ENCODE measurements around the gene EFNA5. TPM values are rescaled to one million over a fixed set of nuclear protein-coding genes. Genes with fewer than 3 reads are reported as not detected.

Gene EFNA5
- total RNA-seq, 1 experiment from 2014 or later, result 0.22 TPM

- CTCF ChIA-PET, result no interaction called here
- POLR2A ChIA-PET, result no interaction called here
- Histone ChIP-seq H3K36me3 (ENCODE audit: control insufficient read depth in 1 of 2, insufficient read depth in 2 of 2, low read length in 2 of 2) (no peaks in the 10 kb centered on the region), H3K4me3 (replicated peaks in 1 of 2; ENCODE audit: low read depth in 1 of 2, low read length in 2 of 2) (no peak overlapping the region), H3K27ac (ENCODE audit: low read depth, low read length) (no peak overlapping the region), H2AFZ (ENCODE audit: low read depth, low read length, poor library complexity, severe bottlenecking) (no peak overlapping the region), H3K9me2 (ENCODE audit: insufficient read depth) (no peaks in the 10 kb centered on the region), H3K4me2 (ENCODE audit: low read length) (no peak overlapping the region), H3K79me2 (ENCODE audit: insufficient read depth, low read length) (no peaks in the 10 kb centered on the region), H4K20me1 (ENCODE audit: insufficient read depth) (no peaks in the 10 kb centered on the region), H3K9ac (ENCODE audit: low read length) (no peak overlapping the region), H3K27me3 (ENCODE audit: insufficient read depth, low read length) (no peaks in the 10 kb centered on the region), H3K9me3 (ENCODE audit: control insufficient read depth in 1 of 2, insufficient read depth in 1 of 2, low read depth in 1 of 2, low read length in 2 of 2) (no peaks in the 10 kb centered on the region), H3K4me1 (ENCODE audit: control insufficient read depth in 1 of 2, insufficient read depth in 2 of 2, low read length in 2 of 2) (no peaks in the 10 kb centered on the region)
- TF ChIP-seq FOSL1 (IDR thresholded peaks at IDR 0.05; ENCODE audit: low read depth) (no peak), EGR1 (IDR thresholded peaks at IDR 0.05; ENCODE audit: low read depth) (no peak), ZNF274 (IDR thresholded peaks at IDR 0.05; ENCODE audit: low read depth, low read length) (no peak), POLR2A (IDR thresholded peaks at IDR 0.05; ENCODE audit: borderline replicate concordance, extremely low read depth, insufficient read depth, insufficient read length) (no peak), POLR2AphosphoS5 (IDR thresholded peaks at IDR 0.05; ENCODE audit: low read depth, low read length) (no peak), SP1 (IDR thresholded peaks at IDR 0.05; ENCODE audit: low read depth) (no peak), MAX (IDR thresholded peaks at IDR 0.05) (no peak), TCF7L2 (IDR thresholded peaks at IDR 0.05; ENCODE audit: borderline replicate concordance, extremely low read depth, insufficient read depth, insufficient read length) (no peak), ZFX (IDR thresholded peaks at IDR 0.05) (no peak), SRF (IDR thresholded peaks at IDR 0.05; ENCODE audit: low read depth) (no peak)
- intact Hi-C loops (cut with micrococcal nuclease), result no loop called here
- RAD21 ChIA-PET (ENCODE audit: low non-redundant PET in 1 of 2, low total read pairs in 2 of 2, uncharacterized antibody in 2 of 2, unreplicated experiment in 2 of 2), result no interaction called here
- ATAC-seq (no peak), DNase-seq (ENCODE audit: low read depth, low spot score) (no peak)
- no TSS peak for BruUV-seq (replicated peaks)
Measured at GRCh38 chr5:107700481-107700880, 29.7 kb upstream of the EFNA5 start.

GRCh38 chr5:107699425-107699824, 28.7 kb upstream of the EFNA5 start:
- ChIA-PET RAD21 (ENCODE audit: low non-redundant PET in 1 of 2, low total read pairs in 2 of 2, uncharacterized antibody in 2 of 2, unreplicated experiment in 2 of 2) (no interaction called here), CTCF (no interaction called here), POLR2A (no interaction called here)
- Histone ChIP-seq H2AFZ (ENCODE audit: low read depth, low read length, poor library complexity, severe bottlenecking) (no peak overlapping the region), H3K27ac (ENCODE audit: low read depth, low read length) (no peak overlapping the region), H3K4me3 (replicated peaks in 1 of 2; ENCODE audit: low read depth in 1 of 2, low read length in 2 of 2) (no peak overlapping the region), H3K36me3 (ENCODE audit: control insufficient read depth in 1 of 2, insufficient read depth in 2 of 2, low read length in 2 of 2) (no peaks in the 10 kb centered on the region), H3K9me3 (ENCODE audit: control insufficient read depth in 1 of 2, insufficient read depth in 1 of 2, low read depth in 1 of 2, low read length in 2 of 2) (no peaks in the 10 kb centered on the region), H3K9me2 (ENCODE audit: insufficient read depth) (no peaks in the 10 kb centered on the region), H3K4me1 (ENCODE audit: control insufficient read depth in 1 of 2, insufficient read depth in 2 of 2, low read length in 2 of 2) (no peaks in the 10 kb centered on the region), H3K27me3 (ENCODE audit: insufficient read depth, low read length) (no peaks in the 10 kb centered on the region), H3K9ac (ENCODE audit: low read length) (no peak overlapping the region), H3K4me2 (ENCODE audit: low read length) (no peak overlapping the region), H3K79me2 (ENCODE audit: insufficient read depth, low read length) (no peaks in the 10 kb centered on the region), H4K20me1 (ENCODE audit: insufficient read depth) (no peaks in the 10 kb centered on the region)
- DNase-seq (ENCODE audit: low read depth, low spot score), result no peak
- TF ChIP-seq EZH2phosphoT487 (IDR thresholded peaks at IDR 0.05; ENCODE audit: borderline replicate concordance) (no peak), RAD21 (IDR thresholded peaks at IDR 0.05; ENCODE audit: low read depth) (no peak), CEBPB (IDR thresholded peaks at IDR 0.05; ENCODE audit: low read depth) (no peak), ZNF274 (IDR thresholded peaks at IDR 0.05; ENCODE audit: low read depth, low read length) (no peak), ELF1 (IDR thresholded peaks at IDR 0.05; ENCODE audit: borderline replicate concordance, low read depth) (no peak), EGR1 (IDR thresholded peaks at IDR 0.05; ENCODE audit: low read depth) (no peak), EZH2 (IDR thresholded peaks at IDR 0.05) (no peak), ZFX (IDR thresholded peaks at IDR 0.05) (no peak)
- ATAC-seq, result no peak
- intact Hi-C loops (cut with micrococcal nuclease), result no loop called here
- no TSS peak for BruUV-seq (replicated peaks)
